ENCODE data around the gene ASTN1.

DNA sequence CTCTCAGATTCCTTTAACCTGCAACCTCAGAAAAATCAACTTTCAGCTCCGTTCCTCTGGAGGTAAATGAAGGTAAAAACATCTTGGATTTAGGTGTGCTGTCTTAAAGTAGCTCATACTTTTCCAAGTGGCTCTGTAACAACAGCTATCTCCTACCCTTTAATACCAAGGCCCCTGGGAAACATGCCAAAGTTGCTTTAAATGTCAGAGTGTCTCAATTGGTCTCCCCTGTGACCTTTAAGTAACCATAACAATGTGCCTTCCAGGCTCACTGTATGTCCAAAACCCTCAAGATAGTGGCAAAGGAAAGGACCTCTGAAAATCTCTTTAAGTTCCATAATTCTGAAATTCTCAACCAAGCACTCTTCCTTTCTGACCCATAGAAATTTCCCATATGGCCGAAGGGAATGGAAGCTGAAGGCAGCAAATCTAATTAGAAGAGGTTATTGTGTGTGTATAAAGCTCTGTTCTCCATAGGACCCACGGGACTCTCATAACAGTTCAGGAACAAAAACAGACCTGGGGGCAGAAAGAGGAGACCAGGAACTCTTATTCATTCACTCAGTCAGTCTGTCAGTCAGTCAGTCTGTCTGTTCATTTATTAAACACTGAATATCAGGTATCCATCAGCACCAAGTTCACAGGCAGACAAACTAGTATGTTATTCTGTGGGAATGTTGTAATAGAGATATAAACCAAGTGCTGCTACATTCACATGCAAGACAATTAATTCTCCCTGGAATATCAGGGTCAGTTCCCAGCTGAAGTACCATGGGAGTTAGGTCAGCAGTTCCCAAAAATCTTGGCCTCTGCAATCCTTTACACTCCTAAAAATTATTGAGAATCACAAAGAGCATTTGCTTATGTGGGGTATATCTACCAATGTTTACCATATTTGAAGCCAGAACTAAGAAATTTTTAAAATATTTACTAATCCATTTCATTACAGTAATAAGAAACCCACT, 19.1 kb downstream of the ASTN1 start:
- TF ChIP-seq POLR2AphosphoS5 (IDR thresholded peaks at IDR 0.05; ENCODE audit: low read depth, low read length) = peak; percentile 45; the same call in 1 of the 2 replicates
- TF ChIP-seq, protein P1, sequence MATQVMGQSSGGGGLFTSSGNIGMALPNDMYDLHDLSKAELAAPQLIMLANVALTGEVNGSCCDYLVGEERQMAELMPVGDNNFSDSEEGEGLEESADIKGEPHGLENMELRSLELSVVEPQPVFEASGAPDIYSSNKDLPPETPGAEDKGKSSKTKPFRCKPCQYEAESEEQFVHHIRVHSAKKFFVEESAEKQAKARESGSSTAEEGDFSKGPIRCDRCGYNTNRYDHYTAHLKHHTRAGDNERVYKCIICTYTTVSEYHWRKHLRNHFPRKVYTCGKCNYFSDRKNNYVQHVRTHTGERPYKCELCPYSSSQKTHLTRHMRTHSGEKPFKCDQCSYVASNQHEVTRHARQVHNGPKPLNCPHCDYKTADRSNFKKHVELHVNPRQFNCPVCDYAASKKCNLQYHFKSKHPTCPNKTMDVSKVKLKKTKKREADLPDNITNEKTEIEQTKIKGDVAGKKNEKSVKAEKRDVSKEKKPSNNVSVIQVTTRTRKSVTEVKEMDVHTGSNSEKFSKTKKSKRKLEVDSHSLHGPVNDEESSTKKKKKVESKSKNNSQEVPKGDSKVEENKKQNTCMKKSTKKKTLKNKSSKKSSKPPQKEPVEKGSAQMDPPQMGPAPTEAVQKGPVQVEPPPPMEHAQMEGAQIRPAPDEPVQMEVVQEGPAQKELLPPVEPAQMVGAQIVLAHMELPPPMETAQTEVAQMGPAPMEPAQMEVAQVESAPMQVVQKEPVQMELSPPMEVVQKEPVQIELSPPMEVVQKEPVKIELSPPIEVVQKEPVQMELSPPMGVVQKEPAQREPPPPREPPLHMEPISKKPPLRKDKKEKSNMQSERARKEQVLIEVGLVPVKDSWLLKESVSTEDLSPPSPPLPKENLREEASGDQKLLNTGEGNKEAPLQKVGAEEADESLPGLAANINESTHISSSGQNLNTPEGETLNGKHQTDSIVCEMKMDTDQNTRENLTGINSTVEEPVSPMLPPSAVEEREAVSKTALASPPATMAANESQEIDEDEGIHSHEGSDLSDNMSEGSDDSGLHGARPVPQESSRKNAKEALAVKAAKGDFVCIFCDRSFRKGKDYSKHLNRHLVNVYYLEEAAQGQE (IDR thresholded peaks at IDR 0.05; ENCODE audit: insufficient read depth in 1 of 2, low read depth in 2 of 2, low read length in 2 of 2) = peak in 1 of 2 experiments; percentile 74; a peak in 2 of 4 replicates
- no peak for TF ChIP-seq FOXP2 (optimal IDR thresholded peaks at IDR 0.05; ENCODE audit: borderline replicate concordance, extremely low read depth, extremely low read length, insufficient read depth)
